ENCODE data around the gene MLIP.

- TF ChIP-seq POLR2A (IDR thresholded peaks at IDR 0.05; ENCODE audit: low read length) (no peak), CTCF (IDR thresholded peaks at IDR 0.05) (no peak), ZSCAN20 (CRISPR knock-in tag; IDR thresholded peaks at IDR 0.05) (no peak), USF2 (IDR thresholded peaks at IDR 0.05) (no peak), SMC3 (IDR thresholded peaks at IDR 0.05) (no peak), SREBF2 (IDR thresholded peaks at IDR 0.05) (no peak), BHLHE40 (IDR thresholded peaks at IDR 0.05; ENCODE audit: low read depth, low read length) (no peak), NR3C1 (IDR thresholded peaks at IDR 0.05) (no peak), KDM5A (IDR thresholded peaks at IDR 0.05) (no peak), HDAC2 (IDR thresholded peaks at IDR 0.05) (no peak), KDM1A (IDR thresholded peaks at IDR 0.05; ENCODE audit: low read depth) (no peak), HEYL (CRISPR knock-in tag; IDR thresholded peaks at IDR 0.05) (no peak)
- TF ChIP-seq, protein P1, sequence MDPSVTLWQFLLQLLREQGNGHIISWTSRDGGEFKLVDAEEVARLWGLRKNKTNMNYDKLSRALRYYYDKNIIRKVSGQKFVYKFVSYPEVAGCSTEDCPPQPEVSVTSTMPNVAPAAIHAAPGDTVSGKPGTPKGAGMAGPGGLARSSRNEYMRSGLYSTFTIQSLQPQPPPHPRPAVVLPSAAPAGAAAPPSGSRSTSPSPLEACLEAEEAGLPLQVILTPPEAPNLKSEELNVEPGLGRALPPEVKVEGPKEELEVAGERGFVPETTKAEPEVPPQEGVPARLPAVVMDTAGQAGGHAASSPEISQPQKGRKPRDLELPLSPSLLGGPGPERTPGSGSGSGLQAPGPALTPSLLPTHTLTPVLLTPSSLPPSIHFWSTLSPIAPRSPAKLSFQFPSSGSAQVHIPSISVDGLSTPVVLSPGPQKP (IDR thresholded peaks at IDR 0.05; ENCODE audit: low read depth, low read length), result no peak
These were observed 39.4 kb upstream of the MLIP start for GRCh38 chr6:54071821-54072340.
